OCI-LY3 (cell line): ENCODE results near the gene NDUFB8.

Experiments
- H2AFZ ChIP-seq: fragments of 200-600, 300-600 bp; shearing (Covaris generic); 2 replicates; pipeline ENCODE4 v1.6.0; 2014; ENCODE audit warnings: antibody characterized with exemption, low read depth, low read length
- H3K27ac ChIP-seq: fragments of 200-600, 300-600 bp; sonication (generic); 2 replicates; pipeline ENCODE4 v1.5.1; 2014; ENCODE audit warnings: mild to moderate bottlenecking, low read length, moderate library complexity, mixed read lengths
- H3K27me3 ChIP-seq: fragments of 200-600, 300-600 bp; sonication (generic); 2 replicates; pipeline ENCODE4 v1.6.1; 2014; ENCODE audit warnings: low read depth, low read length, mixed read lengths
- H3K36me3 ChIP-seq: fragments of 200-600, 300-600 bp; sonication (generic); replicated peaks from 2 replicates; pipeline ENCODE3; 2014; ENCODE audit warnings: low read depth, low read length, mixed read lengths
- H3K4me1 ChIP-seq: fragments of 300-600, 200-600 bp; sonication (generic); 2 replicates; pipeline ENCODE4 v1.6.1; 2014; ENCODE audit warnings: low read length, mixed read lengths
- H3K4me2 ChIP-seq: fragments of 200-600, 300-600 bp; sonication (generic); 2 replicates; pipeline ENCODE4 v1.6.1; 2014; ENCODE audit warnings: low read length, mixed read lengths
- H3K4me3 ChIP-seq: fragments of 300-600, 200-600 bp; sonication (generic); 2 replicates; pipeline ENCODE4 v1.5.1; 2014; ENCODE audit warnings: antibody characterized with exemption, mild to moderate bottlenecking, low read length, moderate library complexity
- H3K79me2 ChIP-seq: fragments of 300-600, 200-600 bp; shearing (Covaris generic); 2 replicates; pipeline ENCODE4 v1.6.1; 2014; ENCODE audit warnings: mild to moderate bottlenecking, low read length, mixed read lengths
- H3K9ac ChIP-seq: fragments of 300-600, 200-600 bp; shearing (Covaris generic); 2 replicates; pipeline ENCODE4 v1.6.0; 2014; ENCODE audit warnings: mild to moderate bottlenecking, low read length, moderate library complexity
- H3K9me3 ChIP-seq: fragments of 200-600, 300-600 bp; shearing (Covaris generic); 2 replicates; pipeline ENCODE4 v1.6.1; 2014; ENCODE audit warnings: low read length, mixed read lengths; ENCODE audit not compliant: insufficient read depth
- H4K20me1 ChIP-seq: fragments of 200-600, 300-600 bp; sonication (generic); 2 replicates; pipeline ENCODE4 v1.6.1; 2016; ENCODE audit warnings: low read length, mixed read lengths; ENCODE audit not compliant: insufficient read depth
- CTCF ChIP-seq: fragments of 200-600, 300-600 bp; sonication (generic); IDR thresholded peaks from 2 replicates; pipeline ENCODE4 v1.5.1; 2014; ENCODE audit warnings: antibody characterized with exemption, low read length, low read depth
- EZH2phosphoT487 ChIP-seq: fragments of 200-600 bp; shearing (Covaris generic); IDR thresholded peaks from 2 replicates; pipeline ENCODE4 v1.6.1; 2018; ENCODE audit warnings: antibody characterized with exemption, mixed run types, low read depth

Gene NDUFB8

GRCh38 chr10:100482181-100482833 is 47.4 kb downstream of the NDUFB8 start:
- Histone ChIP-seq H3K27me3 (peaks cover 21% of the 10 kb centered on the region), H4K20me1 (no peaks in the 10 kb centered on the region), H3K9me3 (no peaks in the 10 kb centered on the region), H3K79me2 (no peaks in the 10 kb centered on the region), H3K4me2 (peak overlapping the region; percentile 100), H3K4me1 (0 out of 2 replicates have a peak, but pooled peaks cover 3% of the 10 kb centered on the region), H3K27ac (no peak overlapping the region), H3K4me3 (peak overlapping the region; percentile 86), H2AFZ (peak overlapping the region; percentile 90), H3K9ac (peak overlapping the region; percentile 39), H3K36me3 (no peaks in the 10 kb centered on the region)
- TF ChIP-seq EZH2phosphoT487 (no peak), CTCF (peak; percentile 81)

GRCh38 chr10:100481462-100482081 is 48.1 kb downstream of the NDUFB8 start:
- Histone ChIP-seq H2AFZ (peak overlapping the region; percentile 90), H3K79me2 (no peaks in the 10 kb centered on the region), H3K27ac (no peak overlapping the region), H3K4me2 (peak overlapping the region; percentile 100), H3K27me3 (peaks cover 21% of the 10 kb centered on the region), H3K9ac (peak overlapping the region; percentile 39), H3K4me1 (0 out of 2 replicates have a peak, but pooled peaks cover 3% of the 10 kb centered on the region), H3K9me3 (no peaks in the 10 kb centered on the region), H3K4me3 (peak overlapping the region; percentile 86), H3K36me3 (no peaks in the 10 kb centered on the region), H4K20me1 (no peaks in the 10 kb centered on the region)
- TF ChIP-seq CTCF (no peak), EZH2phosphoT487 (no peak)

GRCh38 chr10:100480002-100480401 is 49.7 kb downstream of the NDUFB8 start:
- no peak overlapping the region for H3K9ac ChIP-seq
- H3K36me3 ChIP-seq = no peaks in the 10 kb centered on the region
- no peaks in the 10 kb centered on the region for H3K9me3 ChIP-seq
- peaks cover 21% of the 10 kb centered on the region for H3K27me3 ChIP-seq
- H3K79me2 ChIP-seq = no peaks in the 10 kb centered on the region
- no peak overlapping the region for H3K4me3 ChIP-seq
- H3K4me2 ChIP-seq = no peak overlapping the region
- H4K20me1 ChIP-seq = no peaks in the 10 kb centered on the region
- no peak overlapping the region for H3K27ac ChIP-seq
- H3K4me1 ChIP-seq = 0 out of 2 replicates have a peak, but pooled peaks cover 3% of the 10 kb centered on the region
- TF ChIP-seq CTCF = no peak
- no peak for TF ChIP-seq EZH2phosphoT487
- H2AFZ ChIP-seq = no peak overlapping the region

GRCh38 chr10:100479037-100479436 is 50.6 kb downstream of the NDUFB8 start:
- TF ChIP-seq CTCF = no peak
- no peak for TF ChIP-seq EZH2phosphoT487

More at GRCh38 chr10:100479037-100479436, 50.6 kb downstream of the NDUFB8 start:
- H3K9ac ChIP-seq = no peak overlapping the region
- 0 out of 2 replicates have a peak, but pooled peaks cover 3% of the 10 kb centered on the region for H3K4me1 ChIP-seq
- H3K27ac ChIP-seq = no peak overlapping the region
- no peaks in the 10 kb centered on the region for H3K36me3 ChIP-seq
- H3K4me3 ChIP-seq = no peak overlapping the region
- H4K20me1 ChIP-seq = no peaks in the 10 kb centered on the region
- H3K27me3 ChIP-seq = peaks cover 21% of the 10 kb centered on the region
- H3K9me3 ChIP-seq = no peaks in the 10 kb centered on the region
- H3K4me2 ChIP-seq = no peak overlapping the region
- H3K79me2 ChIP-seq = no peaks in the 10 kb centered on the region
- no peak overlapping the region for H2AFZ ChIP-seq
